Liver (tissue), 9 donors: ENCODE data around the gene OTUB1. TPM values are rescaled to one million over a fixed set of nuclear protein-coding genes. Genes with fewer than 3 reads are reported as not detected.

Experiments used
- DNase-seq: peaks from one replicate; pipeline ENCODE4 v3.0.0-alpha.2; 2017; ENCODE audit warnings: low spot score
- H3K27ac ChIP-seq, 2 donors: one replicate each; pipeline ENCODE4 v1.7.0; 2013; ENCODE audit warnings: inconsistent platforms in 2 of 2, low read length in 2 of 2, control low read depth in 1 of 2, low read depth in 1 of 2, mild to moderate bottlenecking in 1 of 2
- H3K27me3 ChIP-seq, 4 donors: one replicate each; pipeline versions ENCODE4 v1.6.1 to v1.7.0; 2013; ENCODE audit warnings: low read length in 3 of 4, inconsistent platforms in 1 of 4, mild to moderate bottlenecking in 1 of 4, moderate library complexity in 1 of 4; ENCODE audit not compliant: control insufficient read depth in 4 of 4, insufficient read depth in 4 of 4
- H3K36me3 ChIP-seq, 4 donors: one replicate each; pipeline versions ENCODE4 v1.6.1 to v1.7.0; 2013; ENCODE audit warnings: low read length in 3 of 4, mild to moderate bottlenecking in 3 of 4, low read depth in 1 of 4, moderate library complexity in 1 of 4; ENCODE audit not compliant: control insufficient read depth in 4 of 4, insufficient read depth in 3 of 4
- H3K4me1 ChIP-seq, 4 donors: one replicate each; pipeline versions ENCODE4 v1.6.1 to v1.7.0; 2013; ENCODE audit warnings: low read length in 3 of 4, mild to moderate bottlenecking in 3 of 4, moderate library complexity in 1 of 4; ENCODE audit not compliant: control insufficient read depth in 4 of 4, insufficient read depth in 4 of 4
- H3K4me3 ChIP-seq, 3 donors: one replicate each; pipeline versions ENCODE4 v1.6.1 to v1.7.0; 2013; ENCODE audit warnings: low read length in 3 of 3, control low read depth in 1 of 3, low read depth in 1 of 3, mild to moderate bottlenecking in 1 of 3
- H3K9ac ChIP-seq, 2 donors: one replicate each; pipeline ENCODE4 v1.7.0; 2013; ENCODE audit warnings: low read length in 2 of 2, mild to moderate bottlenecking in 2 of 2, moderate library complexity in 2 of 2, control low read depth in 1 of 2, low read depth in 1 of 2
- H3K9me3 ChIP-seq, 4 donors: one replicate each; pipeline versions ENCODE4 v1.6.1 to v1.7.0; 2013; ENCODE audit warnings: low read length in 3 of 4; ENCODE audit not compliant: control insufficient read depth in 4 of 4
- ATF3 ChIP-seq: IDR thresholded peaks from 2 replicates; pipeline ENCODE4 v1.6.1; 2016; ENCODE audit warnings: antibody characterized with exemption
- EGR1 ChIP-seq, 2 donors: IDR thresholded peaks; 2 replicates each; pipeline ENCODE4 v1.6.1; 2016 to 2018; ENCODE audit warnings: antibody characterized with exemption in 2 of 2, low read depth in 2 of 2
- FOXA1 ChIP-seq: IDR thresholded peaks from 2 replicates; pipeline ENCODE4 v1.6.1; 2016; ENCODE audit warnings: antibody characterized with exemption
- FOXA2 ChIP-seq: IDR thresholded peaks from 2 replicates; pipeline ENCODE4 v1.6.1; 2016; ENCODE audit warnings: antibody characterized with exemption
- GABPA ChIP-seq, 2 donors: IDR thresholded peaks in 1 of 2; conservative IDR thresholded peaks in 1 of 2; 2 replicates each; pipeline ENCODE4 v1.6.1; 2016; ENCODE audit warnings: antibody characterized with exemption in 2 of 2, mild to moderate bottlenecking in 1 of 2, moderate library complexity in 1 of 2
- HNF4A ChIP-seq, 2 donors: conservative IDR thresholded peaks; 2 replicates each; pipeline ENCODE4 v1.6.1; 2016; ENCODE audit warnings: antibody characterized with exemption in 2 of 2, mild to moderate bottlenecking in 2 of 2
- HNF4G ChIP-seq: IDR thresholded peaks from 2 replicates; pipeline ENCODE4 v1.6.1; 2016; ENCODE audit warnings: antibody characterized with exemption
- JUND ChIP-seq, 2 donors: IDR thresholded peaks; 2 replicates each; pipeline ENCODE4 v1.6.1; 2016; ENCODE audit warnings: antibody characterized with exemption in 2 of 2
- NR2F2 ChIP-seq: IDR thresholded peaks from 2 replicates; pipeline ENCODE4 v1.6.1; 2016; ENCODE audit warnings: antibody characterized with exemption
- RAD21 ChIP-seq, 2 donors: IDR thresholded peaks; 2 replicates each; pipeline ENCODE4 v1.6.1; 2016; ENCODE audit warnings: antibody characterized with exemption in 2 of 2, mild to moderate bottlenecking in 2 of 2
- REST ChIP-seq: IDR thresholded peaks from 2 replicates; pipeline ENCODE4 v1.6.1; 2016; ENCODE audit warnings: antibody characterized with exemption, mild to moderate bottlenecking
- RXRA ChIP-seq, 2 donors: IDR thresholded peaks; 2 replicates each; pipeline ENCODE4 v1.6.1; 2017 to 2018; ENCODE audit warnings: antibody characterized with exemption in 2 of 2, mild to moderate bottlenecking in 1 of 2
- SP1 ChIP-seq: IDR thresholded peaks from 2 replicates; pipeline ENCODE4 v1.6.1; 2018; ENCODE audit warnings: antibody characterized with exemption, mild to moderate bottlenecking
- TAF1 ChIP-seq: conservative IDR thresholded peaks from 2 replicates; pipeline ENCODE4 v1.6.1; 2016; ENCODE audit warnings: antibody characterized with exemption, mild to moderate bottlenecking
- YY1 ChIP-seq: IDR thresholded peaks from 2 replicates; pipeline ENCODE4 v1.6.1; 2016; ENCODE audit warnings: antibody characterized with exemption, mild to moderate bottlenecking
- WGBS: extraction: QIAGEN DNeasy Blood & Tissue Kit; methylation state at CpG from one replicate; pipeline ENCODE4 v1.1.7; 2013; 5-methylcytosine and 5-hydroxymethylcytosine counted together
- polyA plus RNA-seq, 2 donors: library from polyadenylated mRNA; stranded (reverse) in 1 of 2; unstranded in 1 of 2; fragments of 200-250 nt in 1 of 2; fragments of >200 nt in 1 of 2; fragmentation: Nextera tagmentation in 1 of 2; extraction: Ambion mirVana in 1 of 2; gene quantifications; one replicate each; pipeline versions ENCODE4 v1.2.1 to v1.2.3, GENCODE V29; 2013 to 2015
- total RNA-seq, 2 donors: library from RNA; depleted of rRNA; stranded (reverse); fragments of >200 nt; gene quantifications; one replicate each; pipeline ENCODE4 v1.2.3, GENCODE V29; 2014
- donor health status: healthy.
- donor health status: healthy.
- donor health status: healthy.
- donor health status: healthy.
- donor health status: healthy.

OTUB1 gene
- total and polyA plus RNA-seq, 4 donors: 18.8 to 44.6 (median 28.5) TPM

GRCh38 chr11:63997104-63997700, 11.0 kb downstream of the OTUB1 start (continued):
- TF ChIP-seq REST: no peak
- TF ChIP-seq SP1: no peak
- no peak for TF ChIP-seq RAD21 (IDR thresholded peaks at IDR 0.05)
- TF ChIP-seq HNF4A (conservative IDR thresholded peaks at IDR 0.05): no peak
- TF ChIP-seq GABPA (IDR thresholded peaks at IDR 0.05 in 1 of 2, conservative IDR thresholded peaks at IDR 0.05 in 1 of 2): no peak

- H3K27ac ChIP-seq: no peak overlapping the region
- no peak overlapping the region for H3K9ac ChIP-seq
- no peaks in the 10 kb centered on the region for H3K27me3 ChIP-seq
- no peaks in the 10 kb centered on the region for H3K9me3 ChIP-seq
- WGBS: 87% methylated on average over 11 of the region's 11 CpGs
- H3K36me3 ChIP-seq: peaks cover 2 to 32% (median 11%) of the 10 kb centered on the region in 4 donors
- H3K4me1 ChIP-seq: peaks cover 2 to 27% (median 5%) of the 10 kb centered on the region in 4 donors
- no peak for TF ChIP-seq ATF3
- TF ChIP-seq RAD21 (IDR thresholded peaks at IDR 0.05): no peak
- H3K4me3 ChIP-seq: no peak overlapping the region
- DNase-seq: no peak
These were observed 11.6 kb downstream of the OTUB1 start for GRCh38 chr11:63997801-63998337.

GRCh38 chr11:63998558-63999348, 12.5 kb downstream of the OTUB1 start:
- 87% methylated on average over 54 of the region's 54 CpGs for WGBS
- no peak for TF ChIP-seq REST
- TF ChIP-seq SP1: no peak
- TF ChIP-seq GABPA (IDR thresholded peaks at IDR 0.05 in 1 of 2, conservative IDR thresholded peaks at IDR 0.05 in 1 of 2): no peak
- TF ChIP-seq YY1: no peak
- TF ChIP-seq JUND (IDR thresholded peaks at IDR 0.05): no peak
- TF ChIP-seq HNF4G: no peak
- TF ChIP-seq TAF1: no peak
- TF ChIP-seq NR2F2: no peak
- TF ChIP-seq FOXA2: no peak
- no peak for TF ChIP-seq FOXA1
- no peak for TF ChIP-seq RAD21 (IDR thresholded peaks at IDR 0.05)
- no peak for TF ChIP-seq RXRA (IDR thresholded peaks at IDR 0.05)
- no peak for TF ChIP-seq EGR1 (IDR thresholded peaks at IDR 0.05; ENCODE audit: low read depth in 2 of 2)
- Histone ChIP-seq H3K4me1 (peaks cover 2 to 27% (median 5%) of the 10 kb centered on the region in 4 donors), H3K36me3 (peaks cover 2 to 32% (median 11%) of the 10 kb centered on the region in 4 donors), H3K9ac (no peak overlapping the region), H3K27ac (no peak overlapping the region), H3K27me3 (no peaks in the 10 kb centered on the region), H3K9me3 (no peaks in the 10 kb centered on the region), H3K4me3 (no peak overlapping the region)
- DNase-seq: no peak
